Endothelial cell of hepatic sinusoid (primary cell): Measurements from ENCODE around the gene MYOM1.

Experiments used
- in situ Hi-C: cut with HindIII; loops from 2 replicates; pipeline ENCODE4 v1.10.0; 2017; ENCODE audit warnings: low sequenced_read_pairs

Gene MYOM1

GRCh38 chr18:3121259-3121658 is 98.5 kb downstream of the MYOM1 start:
- in situ Hi-C loops, result no loop called here

GRCh38 chr18:3120356-3120755 is 99.4 kb downstream of the MYOM1 start:
- in situ Hi-C loops, result no loop called here

DNA sequence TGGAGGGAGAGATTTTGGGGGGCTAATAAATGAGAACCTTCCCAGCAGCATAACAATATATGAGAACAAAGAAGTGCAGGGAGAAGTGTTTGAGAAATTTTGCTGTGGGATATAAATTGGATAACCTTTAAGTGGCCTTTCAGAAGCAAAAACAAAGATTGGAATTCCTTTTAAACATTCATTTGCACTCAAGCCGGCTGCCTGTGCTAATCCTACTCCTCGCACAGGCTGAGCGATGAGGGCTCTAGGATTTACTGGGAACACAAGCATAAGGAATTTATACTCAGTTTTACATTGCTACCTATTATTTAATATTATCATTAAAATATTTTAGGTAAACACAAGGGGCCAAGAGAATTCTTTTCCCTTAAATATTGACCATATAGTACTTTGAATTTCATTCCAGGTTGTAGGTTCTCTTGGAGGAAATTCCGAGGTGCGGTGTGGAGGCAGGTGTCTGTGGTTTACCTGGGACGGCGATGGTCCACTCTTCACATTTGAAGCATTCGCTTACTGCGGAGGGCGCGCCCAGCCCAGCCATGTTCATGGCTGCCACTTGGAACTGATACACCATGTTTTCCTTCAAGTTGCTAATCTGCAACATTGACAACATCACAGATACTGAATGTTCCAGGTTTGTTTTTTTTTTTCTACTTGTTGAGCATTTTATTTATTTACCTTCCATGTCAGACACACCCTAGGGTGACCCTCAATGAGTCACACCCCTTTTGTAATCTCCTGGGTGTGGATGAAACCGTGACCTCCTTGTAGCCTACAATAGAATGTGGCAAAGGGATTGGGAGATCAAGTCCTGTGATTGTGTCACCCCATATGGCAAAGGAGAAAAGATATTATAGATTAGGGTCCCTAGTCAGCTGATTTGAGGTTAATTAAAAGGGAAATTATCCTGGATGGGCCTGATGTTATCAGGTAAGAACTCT is 100.1 kb downstream of the MYOM1 start:
- in situ Hi-C loops, result no loop called here

DNA sequence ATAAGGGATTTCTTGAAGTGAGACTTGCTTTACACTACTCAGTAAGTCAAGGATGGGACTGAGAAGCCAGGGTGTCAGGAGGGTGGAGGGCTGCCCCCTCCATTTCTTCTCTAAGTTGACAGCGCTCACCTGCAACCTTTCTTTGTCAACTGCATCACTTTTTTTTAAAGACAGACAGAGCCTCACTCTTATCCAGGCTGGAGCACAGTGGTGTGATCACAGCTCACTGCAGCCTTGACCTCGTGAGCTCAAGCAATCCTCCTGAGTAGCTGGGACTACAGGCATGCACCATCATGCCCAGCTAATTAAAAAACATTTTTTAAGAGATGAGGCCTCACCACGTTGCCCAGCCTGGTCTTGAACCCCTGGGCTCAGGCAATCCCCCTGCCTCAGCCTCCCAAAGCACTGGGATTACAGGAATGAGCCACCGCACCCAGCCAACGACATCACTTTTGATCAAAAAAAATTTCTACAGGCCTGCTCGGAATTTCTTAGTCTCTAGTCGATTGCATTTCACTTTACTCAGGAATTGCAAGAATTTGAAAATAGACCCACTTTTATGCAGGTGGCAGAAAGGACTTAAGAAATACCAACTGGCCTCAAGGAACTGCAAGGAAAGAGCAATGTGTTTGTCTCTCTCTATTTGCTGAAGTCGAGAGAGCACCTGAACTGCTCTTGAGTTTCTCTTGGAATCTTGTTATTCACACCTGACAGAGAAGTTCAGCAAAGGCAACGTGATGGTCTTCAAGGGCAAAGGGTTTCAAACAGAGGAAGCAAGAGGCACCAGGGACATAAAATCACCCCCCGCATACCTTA is 101.4 kb downstream of the MYOM1 start:
- in situ Hi-C loops, result no loop called here

DNA sequence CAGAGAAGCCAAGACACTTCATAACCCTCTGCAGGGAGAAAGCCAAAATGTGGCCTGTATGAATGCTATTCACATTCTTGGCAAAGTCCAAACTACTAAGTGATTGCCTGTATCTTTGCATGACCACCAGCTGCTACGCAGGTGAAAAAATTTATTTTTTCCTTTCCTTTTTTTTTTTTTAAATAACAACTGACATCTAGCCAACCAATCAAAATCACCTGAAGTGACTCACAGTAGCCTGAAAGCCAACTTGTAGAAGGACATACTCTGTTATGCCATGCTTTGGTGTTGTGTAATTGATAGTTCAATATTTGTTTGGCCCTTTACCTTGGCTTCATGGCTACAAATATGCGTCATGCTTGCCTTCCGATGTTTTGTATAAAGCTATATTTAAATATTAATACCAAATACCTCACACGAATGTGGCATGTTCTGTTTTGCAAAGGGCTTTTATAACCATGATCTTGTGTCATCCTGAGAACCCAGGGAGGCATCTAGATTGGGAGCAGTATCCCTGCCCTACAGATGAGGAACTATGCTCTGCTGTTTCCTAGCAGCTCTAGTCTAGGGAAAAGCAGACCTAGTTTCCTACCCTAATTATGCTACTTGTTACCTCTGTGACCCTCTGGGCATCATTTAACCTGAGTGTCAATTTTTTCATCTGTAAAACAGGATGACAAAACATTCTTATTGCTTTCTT is 102.1 kb downstream of the MYOM1 start:
- in situ Hi-C loops, result no loop called here

DNA sequence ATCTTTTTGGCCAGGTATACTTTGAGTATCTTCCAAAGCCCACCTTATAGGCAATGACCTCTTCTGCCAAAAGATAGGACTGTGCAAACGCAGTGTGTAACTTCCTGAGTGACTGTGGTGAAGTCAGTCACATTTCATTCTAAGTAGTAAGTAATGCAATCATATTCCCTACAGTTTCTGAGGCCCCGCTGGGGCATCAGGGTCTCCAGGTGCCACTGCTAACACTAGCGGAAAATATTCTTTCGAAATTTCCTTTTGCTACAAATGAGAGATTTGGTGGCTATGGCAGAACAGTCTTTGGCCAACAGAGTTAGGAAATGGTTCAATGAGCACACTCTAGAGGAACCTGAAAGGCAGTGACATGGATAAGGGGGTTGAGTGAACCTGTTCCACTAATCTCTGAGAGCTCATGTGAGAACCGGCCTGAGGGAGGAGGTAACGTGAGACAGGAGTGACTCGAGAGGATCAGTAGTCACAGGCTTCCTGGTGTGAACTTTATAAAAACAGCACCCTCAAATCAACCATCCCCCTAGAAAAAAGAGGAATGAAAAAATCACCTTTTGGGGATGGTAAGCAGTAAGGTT is 104.2 kb downstream of the MYOM1 start:
- in situ Hi-C loops, result no loop called here

- in situ Hi-C loops, result no loop called here
Measured at GRCh38 chr18:3114451-3114850, 105.3 kb downstream of the MYOM1 start.

GRCh38 chr18:3114026-3114425 is 105.7 kb downstream of the MYOM1 start:
- in situ Hi-C loops, result no loop called here

GRCh38 chr18:3111523-3112240 is 108.1 kb downstream of the MYOM1 start:
- in situ Hi-C loops, result no loop called here

DNA sequence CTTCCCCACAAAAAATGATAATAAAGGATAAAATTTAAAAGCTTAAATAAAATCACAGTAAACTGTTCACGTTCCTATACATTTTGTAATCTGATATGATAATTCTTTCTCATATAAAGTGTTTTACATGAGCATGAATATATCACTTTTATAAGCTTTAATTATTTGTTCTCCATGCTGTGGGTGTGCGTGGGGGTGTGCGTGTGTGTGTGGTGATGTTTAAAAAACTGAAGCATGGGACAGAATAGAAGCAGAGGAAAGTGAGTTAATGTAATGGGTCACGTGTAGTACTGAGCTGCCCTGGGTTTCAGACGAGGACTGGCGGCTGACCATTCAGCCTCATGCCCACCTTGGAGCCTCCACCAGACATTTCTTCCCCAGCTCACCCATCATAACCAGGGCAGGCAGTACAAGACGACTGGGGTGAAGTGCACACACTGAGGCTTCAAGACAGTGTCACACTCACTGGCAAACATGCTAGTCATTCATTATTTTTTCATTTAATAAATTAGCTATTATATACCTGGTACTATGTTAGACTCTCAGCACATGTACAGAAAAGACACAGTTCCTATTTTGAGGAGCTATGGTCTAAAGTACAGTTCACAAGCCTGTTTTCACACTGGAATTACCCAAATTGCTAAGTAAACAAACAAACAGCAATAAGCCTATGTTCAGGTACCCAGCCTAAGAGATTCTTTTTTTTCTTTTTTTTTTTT is 109.6 kb downstream of the MYOM1 start:
- in situ Hi-C loops, result no loop called here

- in situ Hi-C loops, result no loop called here
Measured at GRCh38 chr18:3107740-3108151, 112.0 kb downstream of the MYOM1 start.

GRCh38 chr18:3104190-3105054 is 115.3 kb downstream of the MYOM1 start:
- in situ Hi-C loops, result no loop called here

- in situ Hi-C loops, result no loop called here
Measured at GRCh38 chr18:3103576-3103975, 116.2 kb downstream of the MYOM1 start.

- in situ Hi-C loops, result no loop called here
Measured at GRCh38 chr18:3102983-3103382, 116.8 kb downstream of the MYOM1 start.

DNA sequence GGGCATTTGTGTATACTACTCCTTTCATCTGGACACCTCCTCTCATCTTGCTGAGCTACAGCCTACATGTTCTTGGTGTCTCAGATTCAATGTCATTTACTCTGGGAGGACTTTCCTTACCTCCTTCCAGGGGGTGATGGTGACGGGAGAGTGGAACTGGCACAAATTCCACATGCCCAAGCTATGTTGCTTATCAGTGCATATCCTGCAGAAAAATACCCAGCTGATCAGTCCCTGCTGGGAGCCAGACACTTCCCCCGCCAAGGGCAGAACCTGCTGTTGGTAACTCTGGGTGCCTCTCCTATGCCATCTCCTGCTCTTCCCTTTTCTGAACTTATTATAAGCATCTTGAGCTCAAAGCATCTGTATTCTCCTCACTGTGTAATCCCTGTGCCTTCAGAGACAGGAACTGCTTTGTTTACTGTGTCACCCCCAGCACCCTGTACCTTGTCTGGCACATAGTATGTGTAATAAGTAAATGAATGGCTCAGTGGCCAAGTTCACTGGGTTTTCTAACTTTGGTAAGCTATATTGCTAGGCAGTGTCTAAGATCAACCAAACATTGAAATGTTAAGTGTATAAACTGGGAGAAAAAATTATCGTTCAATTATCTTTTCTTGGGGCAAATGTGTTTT is 119.2 kb downstream of the MYOM1 start:
- in situ Hi-C loops, result no loop called here

- in situ Hi-C loops, result no loop called here
Measured at GRCh38 chr18:3099327-3099726, 120.4 kb downstream of the MYOM1 start.

- in situ Hi-C loops, result no loop called here
Measured at GRCh38 chr18:3097082-3097481, 122.7 kb downstream of the MYOM1 start.

DNA sequence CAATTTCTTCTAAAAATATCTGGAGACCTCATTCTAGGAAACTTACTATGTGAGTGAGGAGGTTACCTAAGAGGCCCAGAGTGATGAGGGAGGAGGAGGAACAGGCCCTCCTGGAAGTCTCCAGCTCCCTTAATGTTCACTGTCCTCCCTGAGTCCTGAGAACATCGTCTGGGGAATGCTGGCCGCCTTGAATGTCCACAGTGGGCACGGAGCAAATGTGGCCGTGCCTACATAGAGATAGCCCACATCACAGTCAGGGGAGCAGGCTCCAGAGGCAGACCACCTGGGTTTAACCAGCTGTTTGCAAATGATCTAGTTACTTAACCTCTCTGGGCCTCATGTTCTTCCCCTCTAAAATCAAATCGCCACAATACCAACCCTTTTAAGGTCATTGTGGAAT is 123.8 kb downstream of the MYOM1 start:
- in situ Hi-C loops, result no loop called here
